GM10847 (cell line): ENCODE results near the gene FRZB.

Experiments
- POLR2A ChIP-seq: IDR thresholded peaks from 2 replicates; pipeline ENCODE4 v1.6.1; 2011; ENCODE audit not compliant: insufficient read length; ENCODE audit errors: extremely low read depth

The FRZB gene

GRCh38 chr2:182863642-182864041 lies 2.8 kb downstream of the FRZB start:
- TF ChIP-seq POLR2A, result no peak

- TF ChIP-seq POLR2A, result no peak
Observed at GRCh38 chr2:182862091-182862490, 4.3 kb downstream of the FRZB start.

DNA sequence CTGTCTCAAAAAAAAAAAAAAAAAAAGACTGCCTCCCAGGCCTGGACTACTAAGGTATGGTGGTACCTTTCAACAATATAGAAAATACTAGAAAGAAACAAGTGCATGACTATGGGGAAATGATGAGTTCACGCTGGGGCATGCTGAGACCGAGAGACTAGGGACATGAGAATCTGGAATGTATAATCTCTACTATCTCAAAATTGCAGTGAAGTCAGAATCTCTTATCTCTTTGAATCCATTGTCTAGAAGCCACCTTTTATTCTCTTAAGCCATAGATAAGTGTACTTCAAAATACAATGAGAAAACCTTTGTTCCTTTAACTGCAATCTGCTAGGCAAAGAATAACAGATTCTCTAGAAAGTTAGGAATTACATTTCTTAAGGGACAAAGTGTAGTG lies 5.6 kb downstream of the FRZB start:
- no peak for TF ChIP-seq POLR2A

- TF ChIP-seq POLR2A, result no peak
Observed at GRCh38 chr2:182858671-182859070, 7.8 kb downstream of the FRZB start.

- TF ChIP-seq POLR2A, result no peak
Observed at GRCh38 chr2:182855376-182855775, 11.1 kb downstream of the FRZB start.

DNA sequence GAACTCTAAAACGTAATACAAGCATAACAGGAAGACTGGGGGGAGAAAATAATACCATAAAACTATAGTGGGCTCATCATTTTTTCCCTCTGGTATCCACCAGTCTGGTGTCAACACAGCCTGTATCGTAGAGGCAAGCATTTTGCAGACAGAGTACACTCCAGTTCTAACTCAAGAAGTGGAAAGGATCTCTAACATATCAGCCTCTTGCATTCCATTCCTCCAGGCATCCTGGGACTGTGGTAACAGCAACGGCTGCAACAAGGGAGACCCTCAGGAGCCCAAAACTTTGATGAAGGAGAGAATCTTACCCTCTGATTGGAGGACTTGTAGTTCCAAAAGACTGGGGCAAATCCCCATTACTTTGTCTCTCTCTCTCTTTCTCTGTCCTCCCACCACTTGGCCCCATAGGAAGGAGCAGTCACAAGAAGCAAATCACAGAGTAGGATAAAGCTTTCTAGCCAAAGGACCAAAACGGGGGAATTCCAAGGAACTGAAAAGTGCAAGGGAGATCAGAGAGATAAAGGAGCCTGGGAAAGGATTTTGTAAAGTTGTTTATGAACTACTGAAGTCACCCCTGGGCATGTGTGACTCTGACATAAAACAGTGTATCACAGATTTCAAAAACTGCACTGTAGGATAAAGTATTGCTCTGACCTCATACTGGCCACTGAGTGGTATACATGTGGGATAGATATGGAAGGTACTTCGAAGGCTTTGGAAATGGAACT lies 11.9 kb downstream of the FRZB start:
- no peak for TF ChIP-seq POLR2A

DNA sequence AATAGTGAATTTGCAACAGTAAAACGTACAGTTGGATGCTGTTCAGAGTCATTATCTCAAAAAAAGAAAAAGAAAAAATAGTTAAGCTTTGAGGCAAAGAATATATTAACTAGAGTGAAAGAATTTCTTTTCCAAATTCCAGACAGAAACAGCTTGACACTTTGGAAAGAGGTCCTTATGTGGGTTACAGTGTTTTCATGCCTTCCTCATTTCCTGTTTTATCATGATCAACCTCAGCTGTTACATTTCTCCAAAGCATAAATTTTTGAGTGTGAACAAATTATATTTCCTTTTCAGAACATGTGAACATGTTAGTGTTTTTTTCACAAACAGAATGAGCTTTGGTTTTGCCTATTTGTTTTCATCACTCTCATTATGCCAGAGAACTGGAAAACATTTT lies 13.6 kb downstream of the FRZB start:
- no peak for TF ChIP-seq POLR2A

DNA sequence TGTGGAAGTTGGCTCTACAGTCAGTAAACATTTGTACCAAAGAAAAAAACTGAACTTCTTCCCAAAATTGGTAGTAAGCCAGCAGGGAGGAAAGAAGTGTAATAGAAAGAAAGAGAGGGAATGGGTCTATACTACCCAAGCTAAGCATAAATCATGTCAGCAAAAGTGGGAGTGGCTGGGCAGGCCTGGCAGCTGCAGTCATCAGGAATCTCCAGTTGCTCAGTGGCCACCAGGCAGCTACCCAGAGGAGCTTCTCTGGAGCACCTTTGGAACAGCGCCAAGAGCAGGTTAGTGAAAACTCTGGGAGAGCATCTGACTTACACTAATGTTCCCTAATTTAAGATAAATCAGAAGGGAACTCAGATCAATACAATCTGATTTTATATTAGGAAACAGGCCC lies 14.3 kb downstream of the FRZB start:
- TF ChIP-seq POLR2A, result no peak

GRCh38 chr2:182845794-182846417 lies 20.5 kb downstream of the FRZB start:
- no peak for TF ChIP-seq POLR2A

DNA sequence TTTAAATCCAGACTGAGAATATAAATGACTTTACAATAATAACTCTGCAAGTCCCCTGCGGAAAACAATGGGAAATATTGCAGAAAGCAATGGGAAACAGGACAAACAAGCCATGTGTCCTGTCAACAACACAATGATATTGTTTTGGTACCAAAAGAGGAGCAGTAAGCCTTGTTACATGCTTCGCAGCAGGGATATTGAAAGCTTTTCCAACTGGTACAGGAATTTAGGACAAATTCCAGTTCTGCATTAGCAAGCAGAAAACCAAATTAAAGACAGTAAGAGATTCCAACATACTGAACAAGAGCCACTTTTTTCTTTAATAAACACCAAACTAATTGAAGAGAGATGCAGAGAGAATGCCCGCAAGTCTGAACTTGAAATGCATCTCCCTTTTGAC lies 30.0 kb downstream of the FRZB start:
- TF ChIP-seq POLR2A, result no peak

GRCh38 chr2:182834293-182834692 lies 32.1 kb downstream of the FRZB start:
- no peak for TF ChIP-seq POLR2A

DNA sequence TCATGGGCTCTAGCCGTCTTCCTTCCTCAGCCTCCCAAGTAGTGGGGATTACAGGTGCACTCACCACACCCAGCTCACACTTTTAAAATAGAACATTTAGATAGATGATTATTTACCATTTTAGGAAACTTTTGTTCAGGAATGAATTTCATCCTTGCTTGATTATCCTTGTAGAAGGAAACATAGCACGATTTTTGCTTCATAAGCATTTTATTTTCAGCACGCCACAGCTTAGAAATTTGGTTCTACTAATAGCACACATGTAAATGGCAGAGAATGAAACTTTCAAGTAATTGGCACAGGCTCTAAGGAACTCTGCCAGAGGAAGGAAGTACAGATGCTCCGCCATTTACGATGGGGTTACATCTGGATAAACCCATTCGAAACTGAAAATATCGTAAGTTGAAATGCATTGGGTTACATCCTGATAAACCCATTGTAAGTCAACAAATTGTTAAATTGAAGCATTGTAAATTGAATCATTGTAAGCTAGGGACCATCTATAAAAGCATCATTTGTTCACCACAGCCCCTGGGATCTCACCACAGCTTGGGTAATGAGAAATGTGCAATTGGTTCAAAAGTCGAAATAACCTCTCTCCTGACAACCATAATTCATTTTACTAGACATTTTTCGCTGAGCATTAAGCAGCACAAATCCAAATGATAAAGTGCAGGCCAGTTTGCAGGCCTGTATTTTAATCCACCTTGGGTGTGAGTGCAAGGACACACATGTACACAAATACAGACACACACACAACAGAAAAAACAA lies 33.2 kb downstream of the FRZB start:
- TF ChIP-seq POLR2A, result no peak

DNA sequence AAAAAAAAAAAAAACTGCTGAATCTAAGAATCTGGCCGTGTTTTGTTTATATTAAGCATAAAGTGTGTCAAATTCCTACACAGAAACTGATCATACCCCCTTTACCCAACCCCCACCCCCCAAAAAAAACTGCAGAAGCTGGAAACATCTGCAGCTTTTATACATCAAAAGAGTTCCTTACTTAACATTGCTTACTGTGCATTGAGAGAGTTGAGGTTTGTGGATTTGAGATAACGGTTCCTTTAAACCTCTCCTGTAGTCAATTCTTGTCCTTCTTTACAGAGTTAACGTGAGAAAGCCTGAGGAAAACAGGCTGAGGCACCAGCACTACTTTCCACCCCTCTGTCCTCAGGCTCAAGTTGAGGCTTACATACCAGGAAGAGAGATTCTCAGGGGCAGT lies 34.5 kb downstream of the FRZB start:
- TF ChIP-seq POLR2A, result no peak

GRCh38 chr2:182831101-182831500 lies 35.3 kb downstream of the FRZB start:
- TF ChIP-seq POLR2A, result no peak

DNA sequence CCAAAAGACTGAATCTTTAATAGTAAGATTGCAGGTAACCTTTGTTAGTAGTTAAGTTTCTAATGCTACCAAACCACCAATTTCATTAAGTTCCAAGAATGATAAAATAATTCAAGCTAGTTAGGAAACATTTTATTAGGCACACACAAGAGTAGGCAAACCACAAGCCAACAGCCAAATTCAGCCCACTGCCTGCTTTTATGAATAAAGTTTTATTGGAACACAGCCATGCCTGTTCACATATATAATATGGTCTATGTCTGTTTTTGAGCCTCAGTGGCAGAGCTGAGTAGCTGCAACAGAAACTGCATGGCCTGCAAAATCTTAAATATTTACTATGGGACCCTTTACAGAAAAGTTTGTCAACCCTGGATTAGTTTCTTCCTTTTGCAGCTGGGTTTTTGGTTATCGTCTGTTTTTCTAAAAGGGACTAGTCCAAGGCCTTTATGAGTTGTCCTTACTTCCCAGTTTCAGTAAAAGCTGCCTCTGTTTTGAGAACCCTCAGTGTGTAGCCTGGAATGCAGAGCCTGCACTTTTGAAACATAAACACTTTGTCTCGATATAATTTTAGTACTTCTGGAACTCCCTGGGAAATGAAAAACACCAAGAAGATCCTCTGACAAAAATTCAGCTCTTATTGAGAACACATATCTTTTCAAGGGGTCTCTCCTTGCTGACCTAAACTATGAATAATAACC lies 39.1 kb downstream of the FRZB start:
- TF ChIP-seq POLR2A, result no peak

GRCh38 chr2:182826496-182826895 lies 39.9 kb downstream of the FRZB start:
- no peak for TF ChIP-seq POLR2A
